H1 (cell line): Measurements from ENCODE around the gene MYRIP. TPM values are rescaled to one million over a fixed set of nuclear protein-coding genes. Genes with fewer than 3 reads are reported as not detected.

Experiments used
- CTCF ChIA-PET: fragments of 300-600 bp; sonication (Branson Sonifier 250); formaldehyde crosslinking; loops from one replicate; lab custom pipeline; 2021; ENCODE audit not compliant: partially characterized antibody; lab: Charles Lee
- POLR2A ChIA-PET: fragments of 300-600 bp; sonication (Branson Sonifier 250); formaldehyde crosslinking; loops from one replicate; lab custom pipeline; 2021; ENCODE audit warnings: inconsistent platforms; ENCODE audit not compliant: partially characterized antibody; lab: Charles Lee
- DNase-seq, 2 experiments: peaks; one replicate each; pipeline versions ENCODE4 v3.0.0 to v3.0.0-alpha.2; 2010 to 2022; ENCODE audit warnings: low spot score in 2 of 2, low read depth in 1 of 2, mixed read lengths in 1 of 2
- FAIRE-seq: peaks from 2 replicates; lab custom pipeline; 2011; peaks lifted over from hg19 to GRCh38; lab: Jason Lieb, UNC
- H2AFZ ChIP-seq: 2 replicates; pipeline ENCODE4 v1.8.1; 2012; ENCODE audit warnings: low read length, inconsistent platforms
- H2AK5ac ChIP-seq: 2 replicates; pipeline ENCODE4 v1.6.1; 2013; ENCODE audit warnings: low read depth, low read length
- H2BK120ac ChIP-seq: replicated peaks from 2 replicates; pipeline ENCODE3; 2013; ENCODE audit warnings: low read depth, low read length, inconsistent platforms
- H2BK12ac ChIP-seq: 2 replicates; pipeline ENCODE4 v1.6.1; 2013; ENCODE audit warnings: low read depth, low read length
- H2BK15ac ChIP-seq: 2 replicates; pipeline ENCODE4 v1.6.1; 2013; ENCODE audit warnings: low read length
- H2BK20ac ChIP-seq: 2 replicates; pipeline ENCODE4 v1.6.1; 2013; ENCODE audit warnings: low read length
- H2BK5ac ChIP-seq: 2 replicates; pipeline ENCODE4 v1.6.1; 2013; ENCODE audit warnings: low read depth, low read length
- H3K14ac ChIP-seq: 2 replicates; pipeline ENCODE4 v1.6.1; 2013; ENCODE audit warnings: inconsistent platforms; ENCODE audit not compliant: insufficient read length
- H3K18ac ChIP-seq: 2 replicates; pipeline ENCODE4 v1.6.1; 2013; ENCODE audit warnings: low read length; ENCODE audit errors: extremely low read depth
- H3K23ac ChIP-seq: 2 replicates; pipeline ENCODE4 v1.6.1; 2013; ENCODE audit warnings: inconsistent platforms; ENCODE audit not compliant: insufficient read length
- H3K23me2 ChIP-seq: 2 replicates; pipeline ENCODE4 v1.6.1; 2013; ENCODE audit warnings: low read depth, low read length
- H3K27ac ChIP-seq: 2 replicates; pipeline ENCODE4 v1.6.1; 2011; ENCODE audit warnings: low read depth, low read length, inconsistent platforms
- H3K27me3 ChIP-seq, 4 experiments: replicated peaks in 1 of 4; 1 replicate in 1 of 4; 2 replicates in 3 of 4; pipeline versions ENCODE4 v1.6.1 to v1.8.1; 2011 to 2013; ENCODE audit warnings: low read length in 3 of 4, mild to moderate bottlenecking in 3 of 4, inconsistent platforms in 2 of 4, mixed read lengths in 2 of 4, moderate library complexity in 1 of 4; ENCODE audit not compliant: control insufficient read depth in 3 of 4, insufficient read depth in 3 of 4; ENCODE audit errors: extremely low read depth in 1 of 4
- H3K36me3 ChIP-seq, 4 experiments: 2 replicates each; pipeline versions ENCODE4 v1.6.1 to v1.8.1; 2011 to 2013; ENCODE audit warnings: mild to moderate bottlenecking in 4 of 4, low read length in 3 of 4, moderate library complexity in 2 of 4, control low read depth in 1 of 4, inconsistent platforms in 1 of 4; ENCODE audit not compliant: insufficient read depth in 4 of 4, control insufficient read depth in 2 of 4
- H3K4ac ChIP-seq: replicated peaks from 2 replicates; pipeline ENCODE3; 2013; ENCODE audit warnings: low read length, low read depth, mixed read lengths, inconsistent platforms; ENCODE audit not compliant: insufficient read length
- H3K4me1 ChIP-seq, 4 experiments: replicated peaks in 1 of 4; 1 replicate in 1 of 4; 2 replicates in 3 of 4; pipeline versions ENCODE4 v1.6.1 to v1.8.1; 2011 to 2013; ENCODE audit warnings: low read length in 3 of 4, inconsistent platforms in 2 of 4, mixed read lengths in 1 of 4; ENCODE audit not compliant: insufficient read depth in 4 of 4, control insufficient read depth in 3 of 4
- H3K4me2 ChIP-seq, 2 experiments: 2 replicates each; pipeline versions ENCODE4 v1.6.1 to v1.8.1; 2011 to 2013; ENCODE audit warnings: low read depth in 2 of 2, low read length in 2 of 2, control low read depth in 1 of 2, inconsistent platforms in 1 of 2, mild to moderate bottlenecking in 1 of 2; ENCODE audit not compliant: insufficient read depth in 1 of 2
- H3K4me3 ChIP-seq, 4 experiments: fragments of 200-600, 300-600 bp in 1 of 4; sonication (generic), shearing (Covaris generic), sonication (Bioruptor Twin) in 1 of 4; 2 replicates each; pipeline versions ENCODE4 v1.5.1 to v1.8.1; 2011 to 2016; ENCODE audit warnings: low read length in 4 of 4, low read depth in 3 of 4, control low read depth in 2 of 4, inconsistent platforms in 2 of 4, mild to moderate bottlenecking in 2 of 4, mixed read lengths in 1 of 4, moderate library complexity in 1 of 4; ENCODE audit not compliant: insufficient read depth in 2 of 4; ENCODE audit errors: extremely low read depth in 1 of 4
- H3K56ac ChIP-seq: replicated peaks from 2 replicates; pipeline ENCODE3; 2013; ENCODE audit warnings: low read depth, mild to moderate bottlenecking, mixed read lengths, low read length, inconsistent platforms; ENCODE audit not compliant: insufficient read length
- H3K79me1 ChIP-seq: 2 replicates; pipeline ENCODE4 v1.6.1; 2013; ENCODE audit warnings: low read depth, low read length, control low read depth
- H3K79me2 ChIP-seq, 2 experiments: 2 replicates each; pipeline versions ENCODE4 v1.6.1 to v1.8.1; 2012 to 2013; ENCODE audit warnings: low read length in 2 of 2, mild to moderate bottlenecking in 2 of 2, inconsistent platforms in 1 of 2; ENCODE audit not compliant: insufficient read depth in 2 of 2, control insufficient read depth in 1 of 2
- H3K9ac ChIP-seq, 4 experiments: replicated peaks in 1 of 4; 1 replicate in 1 of 4; 2 replicates in 3 of 4; pipeline versions ENCODE4 v1.6.1 to v1.8.1; 2011 to 2013; ENCODE audit warnings: low read depth in 3 of 4, low read length in 3 of 4, control low read depth in 2 of 4, mild to moderate bottlenecking in 2 of 4, moderate library complexity in 2 of 4, inconsistent platforms in 1 of 4; ENCODE audit errors: extremely low read depth in 1 of 4
- H3K9me3 ChIP-seq, 2 experiments: 2 replicates each; pipeline versions ENCODE4 v1.6.1 to v1.8.1; 2012 to 2013; ENCODE audit warnings: mild to moderate bottlenecking in 2 of 2, moderate library complexity in 2 of 2, control low read depth in 1 of 2, inconsistent platforms in 1 of 2, low read depth in 1 of 2, low read length in 1 of 2, mixed read lengths in 1 of 2; ENCODE audit not compliant: insufficient read depth in 2 of 2
- H4K20me1 ChIP-seq, 2 experiments: replicated peaks in 1 of 2; 2 replicates each; pipeline versions ENCODE3 to v1.8.1; 2011 to 2013; ENCODE audit warnings: inconsistent platforms in 2 of 2, low read length in 2 of 2, mild to moderate bottlenecking in 1 of 2; ENCODE audit not compliant: insufficient read depth in 2 of 2, control insufficient read depth in 1 of 2
- H4K5ac ChIP-seq: 2 replicates; pipeline ENCODE4 v1.6.1; 2013; ENCODE audit warnings: low read length, low read depth, mixed read lengths, inconsistent platforms; ENCODE audit not compliant: insufficient read length
- H4K8ac ChIP-seq: 2 replicates; pipeline ENCODE4 v1.8.0; 2013; ENCODE audit warnings: mild to moderate bottlenecking, moderate library complexity, low read length, inconsistent platforms; ENCODE audit not compliant: insufficient read depth; ENCODE audit errors: extremely low read depth
- H4K91ac ChIP-seq: replicated peaks from 2 replicates; pipeline ENCODE3; 2013; ENCODE audit warnings: low read length, mixed read lengths, inconsistent platforms; ENCODE audit not compliant: insufficient read length
- CHD1 ChIP-seq: IDR thresholded peaks from 2 replicates; pipeline ENCODE4 v1.6.1; 2012; ENCODE audit warnings: low read depth, low read length, improper control_type of control experiment
- EP300 ChIP-seq, 2 experiments: IDR thresholded peaks; 1 replicate in 1 of 2; 2 replicates in 1 of 2; pipeline ENCODE4 v1.6.1; 2011 to 2012; ENCODE audit warnings: low read depth in 2 of 2, low read length in 2 of 2, mild to moderate bottlenecking in 2 of 2, borderline replicate concordance in 1 of 2, inconsistent platforms in 1 of 2, moderate library complexity in 1 of 2
- WGBS, 2 experiments: shearing (Covaris generic) in 1 of 2; methylation state at CpG; one replicate each; pipeline versions ENCODE4 v1.1.6 to v1.1.7; 2013 to 2015; ENCODE audit warnings: low lambda C conversion rate in 2 of 2, mixed read lengths in 2 of 2, inconsistent platforms in 1 of 2, low coverage in 1 of 2, missing lambda C conversion rate in 1 of 2; ENCODE audit not compliant: insufficient replicate concordance in 2 of 2, insufficient coverage in 1 of 2, insufficient read length in 1 of 2; ENCODE audit errors: extremely low coverage in 1 of 2, missing lambda C conversion rate in 1 of 2; 5-methylcytosine and 5-hydroxymethylcytosine counted together
- polyA plus RNA-seq, 7 experiments: library from polyadenylated mRNA; depleted of rRNA in 3 of 7; stranded (reverse) in 5 of 7; unstranded in 2 of 7; fragments of >200 nt in 5 of 7; fragments of 200-250 nt in 2 of 7; gene quantifications; 1 replicate in 5 of 7; 2 replicates in 1 of 7; 4 replicates in 1 of 7; pipeline versions ENCODE4 v1.2.1 to v1.2.3, GENCODE V29; 2011 to 2013; ENCODE audit warnings: missing spikeins in 2 of 7, mixed read lengths in 2 of 7
- total RNA-seq: library from RNA; stranded (reverse); fragmentation: NEBNext Ultra II Directional; extraction: Animal tissue kit (Norgen Biotek cat#: 25700); gene quantifications from 2 replicates; pipeline ENCODE4 v1.2.1, GENCODE V29; 2021

The MYRIP gene
- total and polyA plus RNA-seq, 2 of the 8 experiments (the other 6 are each of a cell fraction or from before 2014, with no cell fraction given), result 0.54 to 4.3 TPM

GRCh38 chr3:40104441-40104840, 295.0 kb downstream of the MYRIP start:
- ChIA-PET CTCF (no interaction called here), POLR2A (no interaction called here)
- Histone ChIP-seq H2AK5ac (no peak overlapping the region), H4K8ac (no peak overlapping the region), H2BK12ac (no peak overlapping the region), H2BK120ac (no peak overlapping the region), H2BK15ac (no peak overlapping the region), H3K27me3 (no peaks in the 10 kb centered on the region), H3K27ac (no peak overlapping the region), H2BK20ac (no peak overlapping the region), H3K79me2 (no peaks in the 10 kb centered on the region), H3K23me2 (no peaks in the 10 kb centered on the region; the same call in 1 of the 2 replicates), H3K56ac (no peak overlapping the region), H3K9ac (no peak overlapping the region), H3K79me1 (no peaks in the 10 kb centered on the region), H2BK5ac (no peak overlapping the region), H3K36me3 (no peaks in the 10 kb centered on the region), H3K4me1 (peaks cover 0 to 4% (median 0%) of the 10 kb centered on the region in 4 experiments; a peak in 1 of 7 replicates), H3K18ac (no peak overlapping the region), H4K91ac (no peak overlapping the region), H3K4me2 (no peak overlapping the region), H3K4ac (no peak overlapping the region), H3K14ac (no peak overlapping the region), H4K5ac (no peak overlapping the region), H4K20me1 (no peaks in the 10 kb centered on the region), H3K4me3 (no peak overlapping the region), H3K9me3 (peaks cover 0 to 4% of the 10 kb centered on the region in 2 experiments; a peak in 1 of 4 replicates), H3K23ac (no peak overlapping the region), H2AFZ (no peak overlapping the region)
- 94% methylated on average over 4 of the region's 4 CpGs; no CpG with 5 or more reads in 1 of the 2 experiments for WGBS, 2 experiments
- FAIRE-seq, result no peak
- TF ChIP-seq CHD1 (no peak), EP300 (IDR thresholded peaks at IDR 0.05; ENCODE audit: borderline replicate concordance in 1 of 2, low read depth in 2 of 2, low read length in 2 of 2) (no peak)
- no peak for DNase-seq
